ENCODE data around the gene SMAD6.

Gene SMAD6

DNA sequence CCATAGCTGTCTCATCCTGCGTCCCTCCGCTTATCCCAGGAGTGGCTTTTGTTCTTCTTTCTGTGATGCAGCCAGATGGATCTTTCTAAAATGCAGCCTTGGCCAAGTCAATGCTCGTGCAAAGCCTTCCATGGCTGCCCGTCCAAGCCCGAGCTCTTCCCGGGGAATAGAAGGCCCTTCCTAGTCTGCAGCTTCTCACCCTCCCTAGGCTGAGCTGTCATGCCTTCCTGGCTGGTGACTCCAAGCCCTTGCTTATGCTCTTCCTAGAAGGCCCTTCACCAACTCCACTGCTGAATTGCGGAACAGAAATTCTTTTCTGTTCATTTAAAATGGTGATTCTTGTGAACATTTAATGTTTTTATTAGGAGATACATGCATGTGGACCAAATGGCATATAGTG is 95.9 kb downstream of the SMAD6 start:
- H3K27ac ChIP-seq = no peak overlapping the region
- no peaks in the 10 kb centered on the region for H3K27me3 ChIP-seq
- H3K4me2 ChIP-seq = no peak overlapping the region
- no peaks in the 10 kb centered on the region for H3K9me3 ChIP-seq
- H3K4me3 ChIP-seq = no peak overlapping the region
- no peak overlapping the region for H3K9ac ChIP-seq
- H3K4me1 ChIP-seq = no peaks in the 10 kb centered on the region
- no peaks in the 10 kb centered on the region for H3K36me3 ChIP-seq
- no peak for TF ChIP-seq Cebpa-rat (IDR thresholded peaks at IDR 0.05)
- H4K20me1 ChIP-seq = no peaks in the 10 kb centered on the region

DNA sequence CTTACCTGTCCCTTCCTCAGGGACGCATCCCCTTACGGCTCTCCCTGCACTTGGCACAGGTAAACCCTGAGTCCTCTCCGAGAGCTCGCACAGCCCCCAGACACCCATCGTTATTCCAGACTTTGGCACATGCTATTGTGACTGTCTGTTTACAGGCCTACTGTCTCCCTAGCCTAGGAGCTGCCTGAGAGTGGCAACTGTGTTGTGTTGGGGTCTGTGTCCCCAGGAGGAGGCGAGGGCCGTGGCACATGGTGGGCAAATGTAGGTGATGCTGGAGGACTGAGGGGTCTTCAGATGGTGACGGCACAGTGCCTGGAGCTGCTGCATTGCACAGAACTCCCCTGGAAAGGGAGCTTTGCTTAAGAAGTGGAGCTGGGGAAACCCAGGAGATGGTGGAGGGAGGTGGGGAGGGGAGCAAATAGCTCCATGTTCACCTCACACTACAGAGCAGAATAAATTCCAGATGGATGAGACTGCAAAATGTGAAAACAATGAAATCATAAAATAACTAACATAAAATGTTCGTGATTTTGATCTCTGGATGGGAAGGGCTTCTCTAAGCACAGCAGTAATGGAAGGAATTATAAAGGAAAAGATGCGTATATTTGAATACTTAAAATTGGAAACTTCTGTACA is 96.5 kb downstream of the SMAD6 start:
- TF ChIP-seq Cebpa-rat (IDR thresholded peaks at IDR 0.05) = no peak
- no peaks in the 10 kb centered on the region for H3K27me3 ChIP-seq
- no peaks in the 10 kb centered on the region for H3K36me3 ChIP-seq
- no peaks in the 10 kb centered on the region for H3K4me1 ChIP-seq
- H3K4me3 ChIP-seq = no peak overlapping the region
- H3K9me3 ChIP-seq = no peaks in the 10 kb centered on the region
- no peak overlapping the region for H3K9ac ChIP-seq
- no peaks in the 10 kb centered on the region for H4K20me1 ChIP-seq
- no peak overlapping the region for H3K4me2 ChIP-seq
- no peak overlapping the region for H3K27ac ChIP-seq

DNA sequence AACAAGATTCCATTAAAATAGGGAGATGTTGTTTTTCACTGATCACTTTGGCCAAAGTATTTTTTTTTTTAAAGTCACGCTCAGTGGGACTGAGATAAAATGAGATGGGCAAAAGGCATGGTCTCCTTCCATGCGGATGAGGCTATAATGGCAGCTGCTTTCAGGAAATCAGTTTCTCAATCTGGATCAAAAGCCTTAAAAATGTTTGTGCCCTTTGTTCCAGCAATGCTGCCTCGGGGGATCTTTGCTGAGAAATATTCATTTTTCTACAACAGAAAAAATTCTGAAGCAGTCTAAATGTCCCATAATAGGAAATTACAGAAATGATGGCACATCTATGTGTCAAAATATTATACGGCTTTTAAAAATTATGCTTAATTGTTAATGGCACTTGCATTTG is 97.2 kb downstream of the SMAD6 start:
- H3K27ac ChIP-seq = no peak overlapping the region
- no peaks in the 10 kb centered on the region for H3K36me3 ChIP-seq
- no peak overlapping the region for H3K4me2 ChIP-seq
- no peak overlapping the region for H3K9ac ChIP-seq
- H3K4me1 ChIP-seq = no peaks in the 10 kb centered on the region
- H4K20me1 ChIP-seq = no peaks in the 10 kb centered on the region
- no peak overlapping the region for H3K4me3 ChIP-seq
- no peaks in the 10 kb centered on the region for H3K9me3 ChIP-seq
- no peak for TF ChIP-seq Cebpa-rat (IDR thresholded peaks at IDR 0.05)
- no peaks in the 10 kb centered on the region for H3K27me3 ChIP-seq

DNA sequence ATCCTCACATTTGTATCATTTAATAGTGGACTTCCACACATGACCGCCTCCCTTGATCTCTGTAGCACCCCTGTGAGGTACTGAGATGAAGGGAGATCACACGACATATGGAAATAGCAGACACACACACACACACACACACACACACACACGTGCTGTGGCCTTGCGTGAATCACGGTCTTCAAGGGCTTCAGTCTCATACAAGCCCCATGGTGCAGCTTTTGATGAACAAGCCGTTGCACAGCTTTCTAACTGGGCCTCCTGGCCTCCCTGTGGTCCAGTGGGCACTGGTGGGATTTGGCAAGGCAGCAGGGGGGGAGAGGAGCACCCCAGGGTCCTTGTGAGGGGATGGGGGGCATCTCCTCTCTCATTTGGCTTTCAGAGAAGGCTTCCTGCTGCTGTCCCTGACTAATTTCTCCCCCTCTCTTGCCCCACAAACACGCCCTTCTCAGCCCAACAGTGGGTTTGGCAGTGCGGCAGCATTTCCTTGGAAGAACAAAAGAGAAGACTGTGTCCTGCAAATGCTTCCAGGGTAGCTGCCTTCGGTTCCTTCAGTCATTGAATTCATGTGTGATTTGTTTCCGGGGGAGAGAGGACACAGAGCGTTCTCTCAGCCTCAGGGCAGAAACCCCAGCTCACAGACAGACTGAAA is 98.7 kb downstream of the SMAD6 start:
- no peaks in the 10 kb centered on the region for H3K4me1 ChIP-seq
- H3K4me2 ChIP-seq = no peak overlapping the region
- H3K36me3 ChIP-seq = no peaks in the 10 kb centered on the region
- no peak overlapping the region for H3K4me3 ChIP-seq
- H3K27ac ChIP-seq = no peak overlapping the region
- no peak for TF ChIP-seq Cebpa-rat (IDR thresholded peaks at IDR 0.05)
- H3K27me3 ChIP-seq = no peaks in the 10 kb centered on the region
- H3K9me3 ChIP-seq = no peaks in the 10 kb centered on the region
- H3K9ac ChIP-seq = no peak overlapping the region
- no peaks in the 10 kb centered on the region for H4K20me1 ChIP-seq

DNA sequence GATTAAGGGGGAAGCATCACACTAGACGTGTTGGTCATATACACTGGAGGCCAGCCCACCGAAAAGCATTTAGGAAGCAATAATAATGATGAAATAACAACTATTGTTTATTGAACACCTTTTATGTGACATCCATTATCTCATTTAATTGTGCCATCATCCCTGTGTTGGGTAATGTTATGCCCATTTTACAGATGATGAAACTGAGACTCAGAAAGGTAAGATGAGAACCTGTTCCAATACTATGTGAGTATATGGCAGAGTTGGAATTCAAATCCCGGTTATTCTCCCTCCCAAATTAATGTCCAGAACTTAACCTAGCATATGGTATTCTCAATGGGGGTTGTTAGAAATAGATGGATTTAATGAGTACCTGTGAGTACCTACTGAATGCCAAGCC is 99.2 kb downstream of the SMAD6 start:
- no peak overlapping the region for H3K27ac ChIP-seq
- H3K4me1 ChIP-seq = no peaks in the 10 kb centered on the region

DNA sequence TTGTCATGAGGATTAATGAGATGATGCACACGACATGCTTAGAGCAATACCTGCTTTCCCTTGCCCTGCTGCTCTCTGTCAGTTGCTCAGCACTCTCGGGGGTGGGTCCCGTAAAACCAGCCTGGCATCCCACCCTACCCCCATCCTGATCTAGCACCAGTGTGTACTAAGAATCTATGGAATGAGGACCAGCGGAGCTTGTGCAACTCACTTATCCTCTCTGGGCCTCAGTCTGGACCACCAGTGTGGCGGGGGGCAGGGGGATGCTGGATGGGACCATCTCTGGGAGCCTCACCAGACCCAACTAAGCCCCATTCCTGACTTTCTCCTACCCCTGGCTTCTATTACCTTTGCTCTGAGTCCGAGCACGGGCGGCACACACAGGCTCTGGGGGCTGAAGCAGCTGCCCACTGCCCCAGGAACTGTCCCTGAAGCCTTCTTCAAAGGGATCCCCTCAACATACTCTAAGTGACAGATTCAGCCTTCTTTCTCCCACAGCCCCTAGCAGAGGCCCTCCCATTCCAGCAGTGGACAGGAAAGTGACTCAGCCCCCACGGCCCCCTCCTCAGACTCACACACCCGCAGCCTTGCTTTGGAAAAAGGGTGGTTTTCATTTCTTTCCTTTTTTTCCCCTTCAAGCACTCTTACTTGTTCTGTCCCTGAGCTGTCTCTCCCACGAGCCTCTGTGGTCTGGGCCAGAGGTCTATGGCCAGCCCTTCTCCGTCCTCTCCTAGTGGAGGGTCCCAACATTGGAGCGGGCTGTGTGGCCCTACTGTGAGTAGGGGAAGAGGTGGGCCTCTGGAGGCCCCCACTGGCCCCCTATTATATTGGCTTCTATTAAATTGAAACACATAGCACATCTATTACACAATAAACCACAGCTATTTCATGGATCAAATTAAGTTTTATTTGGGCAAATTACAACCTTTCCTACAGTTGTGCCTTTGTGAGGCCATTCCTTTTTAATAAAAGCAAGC is 100.3 kb downstream of the SMAD6 start:
- Histone ChIP-seq H3K36me3 (no peaks in the 10 kb centered on the region), H3K9ac (no peak overlapping the region), H3K4me1 (no peaks in the 10 kb centered on the region), H3K9me3 (peaks cover 10% of the 10 kb centered on the region), H4K20me1 (no peaks in the 10 kb centered on the region), H3K27ac (no peak overlapping the region), H3K27me3 (no peaks in the 10 kb centered on the region), H3K4me3 (no peak overlapping the region), H3K4me2 (no peak overlapping the region)
- TF ChIP-seq Cebpa-rat (IDR thresholded peaks at IDR 0.05) = no peak

More for the DNA sequence above, 99.2 kb downstream of the SMAD6 start:
- H3K27me3 ChIP-seq = no peaks in the 10 kb centered on the region
- H3K4me2 ChIP-seq = no peak overlapping the region
- H4K20me1 ChIP-seq = no peaks in the 10 kb centered on the region
- no peaks in the 10 kb centered on the region for H3K36me3 ChIP-seq
- H3K4me3 ChIP-seq = no peak overlapping the region
- no peak overlapping the region for H3K9ac ChIP-seq
- TF ChIP-seq Cebpa-rat (IDR thresholded peaks at IDR 0.05) = no peak
- peaks cover 4% of the 10 kb centered on the region for H3K9me3 ChIP-seq

DNA sequence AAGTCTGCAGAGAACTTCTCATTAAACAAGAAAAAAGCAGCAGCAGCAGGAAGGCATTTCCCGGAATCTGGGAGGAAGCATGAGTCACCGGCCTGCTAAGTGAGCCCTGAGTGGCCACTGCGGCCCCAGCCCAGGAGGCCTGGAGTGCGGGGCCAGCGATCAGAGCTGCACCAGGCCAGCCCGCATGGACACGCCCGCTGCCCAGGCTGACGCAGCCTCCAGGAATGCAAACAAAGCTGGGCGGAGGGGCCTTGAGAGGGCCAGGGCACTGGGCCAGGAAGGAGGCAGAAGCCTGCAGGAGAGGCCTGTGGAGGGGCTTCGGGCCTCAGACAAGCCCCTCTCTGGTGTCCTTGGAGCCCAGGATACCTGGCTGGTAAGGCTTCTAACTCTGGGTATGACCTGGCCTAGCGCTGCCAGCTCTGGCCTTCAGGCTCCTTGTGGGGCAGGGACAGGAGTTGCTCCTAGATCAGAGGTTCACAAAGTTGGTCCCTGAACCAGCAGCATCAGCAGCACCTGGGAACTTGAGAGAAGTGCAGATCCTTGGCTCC is 101.2 kb downstream of the SMAD6 start:
- no peaks in the 10 kb centered on the region for H3K27me3 ChIP-seq
- H3K4me3 ChIP-seq = no peak overlapping the region
- H3K9ac ChIP-seq = no peak overlapping the region
- H3K4me1 ChIP-seq = no peaks in the 10 kb centered on the region
- H3K36me3 ChIP-seq = no peaks in the 10 kb centered on the region
- H3K4me2 ChIP-seq = no peak overlapping the region
- TF ChIP-seq Cebpa-rat (IDR thresholded peaks at IDR 0.05) = no peak
- H4K20me1 ChIP-seq = no peaks in the 10 kb centered on the region
- no peak overlapping the region for H3K27ac ChIP-seq
- peaks cover 10% of the 10 kb centered on the region for H3K9me3 ChIP-seq

DNA sequence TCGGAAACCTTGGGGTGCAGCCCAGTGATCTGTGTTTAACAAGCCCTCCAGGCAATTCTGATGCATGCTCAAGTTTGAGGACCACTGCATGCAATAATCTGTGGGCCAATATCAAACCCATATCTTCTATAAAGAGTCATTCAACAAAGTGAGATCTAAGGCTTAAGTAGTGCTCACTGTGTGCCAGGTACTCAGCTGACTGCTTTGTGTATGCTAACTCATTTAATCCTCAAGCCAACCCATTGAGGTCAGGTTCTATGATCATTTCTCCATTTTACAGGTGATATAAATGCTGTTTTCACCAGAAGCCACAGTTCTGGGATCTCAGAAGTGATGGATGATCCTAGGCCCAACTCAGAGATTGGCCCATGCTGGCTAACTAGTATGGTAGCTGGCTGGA is 101.7 kb downstream of the SMAD6 start:
- no peaks in the 10 kb centered on the region for H3K4me1 ChIP-seq
- no peaks in the 10 kb centered on the region for H3K27me3 ChIP-seq
- H3K27ac ChIP-seq = no peak overlapping the region
- no peak overlapping the region for H3K4me2 ChIP-seq
- H3K4me3 ChIP-seq = no peak overlapping the region
- no peaks in the 10 kb centered on the region for H3K36me3 ChIP-seq
- no peaks in the 10 kb centered on the region for H4K20me1 ChIP-seq
- H3K9me3 ChIP-seq = peaks cover 10% of the 10 kb centered on the region
- H3K9ac ChIP-seq = no peak overlapping the region
- TF ChIP-seq Cebpa-rat (IDR thresholded peaks at IDR 0.05) = no peak

DNA sequence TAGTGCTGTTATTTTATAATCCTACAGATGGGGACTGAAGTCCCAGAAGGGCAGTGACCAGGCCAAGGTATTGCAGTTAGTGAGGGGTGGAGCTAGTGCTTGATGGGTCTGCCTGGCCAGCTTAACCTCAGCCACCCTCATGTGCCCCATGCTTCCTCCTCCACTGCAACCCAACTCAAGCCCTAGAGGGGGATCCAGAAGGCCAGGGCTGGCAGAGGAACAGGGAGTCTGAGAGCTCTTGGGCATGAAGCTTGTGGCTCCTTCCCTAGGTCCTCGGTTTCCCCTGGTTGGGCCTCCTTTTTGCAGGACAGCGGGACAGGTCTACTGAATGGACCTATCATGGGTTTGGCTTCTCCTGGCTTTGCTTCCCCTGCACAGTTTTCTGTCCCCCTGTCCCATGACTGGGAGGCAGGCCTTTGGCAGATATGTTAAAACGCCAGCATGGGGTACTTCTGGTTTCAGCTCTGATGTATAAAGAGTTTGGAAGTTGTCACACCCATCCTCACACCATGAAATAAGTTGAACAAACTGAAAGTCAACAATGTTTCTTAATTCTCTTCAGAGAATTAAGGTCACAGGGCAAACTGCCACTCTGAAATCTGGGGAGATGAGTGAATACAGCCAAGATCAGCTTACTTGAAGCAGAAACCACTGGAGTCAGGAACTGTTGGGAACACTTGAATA is 103.3 kb downstream of the SMAD6 start:
- H3K27me3 ChIP-seq = no peaks in the 10 kb centered on the region
- no peaks in the 10 kb centered on the region for H3K4me1 ChIP-seq
- H3K4me3 ChIP-seq = no peak overlapping the region
- no peak overlapping the region for H3K9ac ChIP-seq
- no peak for TF ChIP-seq Cebpa-rat (IDR thresholded peaks at IDR 0.05)
- no peak overlapping the region for H3K27ac ChIP-seq
- H3K36me3 ChIP-seq = no peaks in the 10 kb centered on the region
- no peak overlapping the region for H3K4me2 ChIP-seq
- peaks cover 10% of the 10 kb centered on the region for H3K9me3 ChIP-seq
- H4K20me1 ChIP-seq = no peaks in the 10 kb centered on the region
